CD4-positive, alpha-beta T cell treated with Interleukin-6 for 4 hours (primary cell): ENCODE measurements around the gene EIF5AL1.

Experiments used
- DNase-seq: peaks from one replicate; pipeline ENCODE4 v3.0.0-alpha.2; 2020; ENCODE audit warnings: mixed read lengths

Gene EIF5AL1

DNA sequence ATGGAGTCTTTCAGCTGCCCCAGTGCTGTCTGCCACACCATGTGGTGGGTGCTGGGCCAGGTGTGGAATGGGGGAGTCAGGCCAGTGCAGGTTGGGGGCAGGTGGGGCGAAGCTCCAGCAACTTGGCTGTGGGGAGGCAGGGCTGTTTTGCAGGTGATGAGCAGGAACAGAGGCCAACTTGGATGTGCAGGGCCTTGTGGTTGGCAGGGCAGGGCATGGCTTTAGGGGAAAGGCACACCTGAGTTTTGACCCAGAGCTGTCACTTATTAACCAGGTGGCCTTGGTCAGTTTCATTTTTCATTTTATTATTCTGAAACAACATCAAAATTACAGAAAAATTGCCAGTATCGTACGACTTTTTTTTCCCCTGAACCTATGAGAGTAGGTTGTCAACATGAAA is 48.9 kb downstream of the EIF5AL1 start:
- DNase-seq: no peak

DNA sequence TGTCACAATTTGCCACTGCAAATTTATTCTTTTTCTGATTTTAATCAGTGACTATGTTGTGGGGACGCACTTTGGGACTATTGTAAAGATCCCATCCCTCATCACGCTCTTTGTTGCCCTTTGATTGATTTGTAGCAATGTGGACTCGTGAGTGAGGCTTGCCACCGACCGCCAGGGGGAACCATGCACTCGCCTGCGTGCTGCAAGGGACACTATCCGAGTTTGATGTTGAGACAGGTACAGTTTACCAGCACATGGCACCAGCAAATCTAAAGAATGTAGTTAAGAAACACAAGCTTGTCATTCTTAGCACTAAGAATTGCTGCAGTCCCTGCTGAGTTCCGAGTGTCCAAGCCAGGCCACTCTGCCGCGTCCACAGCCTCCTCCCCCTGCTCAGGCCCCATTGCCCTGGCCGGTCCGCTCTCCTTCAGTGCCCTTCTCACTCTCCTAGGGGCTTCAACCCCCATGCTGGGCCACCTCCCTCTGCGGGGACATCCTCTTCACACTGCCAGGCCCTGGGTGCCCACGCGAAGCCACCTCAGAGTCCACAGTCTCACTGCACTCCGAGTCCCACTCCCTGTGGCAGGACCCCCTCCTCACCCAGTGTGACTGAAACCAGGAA is 49.9 kb downstream of the EIF5AL1 start:
- peak; percentile 61 for DNase-seq

DNA sequence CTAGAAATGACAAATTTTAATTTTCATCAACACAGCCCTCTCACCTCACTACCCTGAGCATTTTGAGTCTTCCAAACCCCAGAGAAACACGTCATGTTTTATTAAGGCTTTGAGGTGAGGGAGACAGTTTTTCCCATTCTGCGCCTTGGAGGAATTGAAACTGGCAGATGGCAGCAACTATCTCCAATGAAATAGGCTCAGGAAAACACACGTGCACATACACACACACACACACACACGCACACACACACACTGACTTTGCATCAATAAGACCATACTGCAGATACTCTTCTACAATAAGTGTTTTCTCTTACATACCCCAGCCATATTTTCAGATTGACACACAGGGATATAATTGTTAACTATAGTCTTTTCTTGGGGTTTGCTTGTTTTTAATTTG is 51.1 kb downstream of the EIF5AL1 start:
- no peak for DNase-seq
